Aorta (tissue), 5 donors: ENCODE results near the gene FPGS. TPM values are rescaled to one million over a fixed set of nuclear protein-coding genes. Genes with fewer than 3 reads are reported as not detected.
A peak's percentile ranks its signal among the peaks of the same experiment; 100 is the strongest.

Experiments used
- ATAC-seq: fragments of 200-7000 bp; cut with Tn5 transposase; one replicate; pipeline ENCODE4 v1.9.1; 2022; ENCODE audit warnings: moderate library complexity; ENCODE audit not compliant: low FRiP score
- DNase-seq, 2 donors: peaks; one replicate each; pipeline ENCODE4 v3.0.0-alpha.2; 2020
- H3K27ac ChIP-seq, 2 donors: one replicate each; pipeline ENCODE4 v1.5.1; 2013; ENCODE audit warnings: low read length in 2 of 2, mild to moderate bottlenecking in 2 of 2, moderate library complexity in 2 of 2, control low read depth in 1 of 2, inconsistent platforms in 1 of 2, low read depth in 1 of 2
- H3K27me3 ChIP-seq, 2 donors: one replicate each; pipeline ENCODE4 v1.6.1; 2013; ENCODE audit warnings: control low read depth in 1 of 2, low read length in 1 of 2, mild to moderate bottlenecking in 1 of 2, moderate library complexity in 1 of 2; ENCODE audit not compliant: insufficient read depth in 2 of 2, control insufficient read depth in 1 of 2
- H3K36me3 ChIP-seq, 2 donors: one replicate each; pipeline ENCODE4 v1.6.1; 2013; ENCODE audit warnings: control low read depth in 1 of 2, low read length in 1 of 2, mild to moderate bottlenecking in 1 of 2; ENCODE audit not compliant: insufficient read depth in 2 of 2, control insufficient read depth in 1 of 2
- H3K4me1 ChIP-seq, 2 donors: one replicate each; pipeline ENCODE4 v1.6.1; 2013; ENCODE audit warnings: low read length in 2 of 2, control low read depth in 1 of 2, mild to moderate bottlenecking in 1 of 2, moderate library complexity in 1 of 2; ENCODE audit not compliant: insufficient read depth in 2 of 2, control insufficient read depth in 1 of 2
- H3K4me3 ChIP-seq, 2 donors: one replicate each; pipeline ENCODE4 v1.5.1; 2013; ENCODE audit warnings: low read length in 2 of 2, control low read depth in 1 of 2, mild to moderate bottlenecking in 1 of 2
- H3K9me3 ChIP-seq: one replicate; pipeline ENCODE4 v1.6.1; 2013; ENCODE audit warnings: mild to moderate bottlenecking, low read length; ENCODE audit not compliant: control insufficient read depth
- WGBS, 2 donors: extraction: QIAGEN DNeasy Blood & Tissue Kit; methylation state at CpG; one replicate each; pipeline ENCODE4 v1.1.7; 2013; 5-methylcytosine and 5-hydroxymethylcytosine counted together
- intact Hi-C, 2 donors: fragments of 100-400 bp; cut with DNase I; formaldehyde crosslinking; loops; one replicate each; pipeline versions ENCODE4 v1.14.2 to v1.15.0; 2022
- polyA plus RNA-seq, 2 donors: library from polyadenylated mRNA; stranded (reverse); fragments of 200-250 nt; gene quantifications; one replicate each; pipeline ENCODE4 v1.2.3, GENCODE V29; 2013
- total RNA-seq, 2 donors: library from RNA; stranded (reverse); fragmentation: NEBNext Ultra II Directional; extraction: Animal tissue kit (Norgen Biotek cat#: 25700); gene quantifications; one replicate each; pipeline ENCODE4 v1.2.1, GENCODE V29; 2021
- donor health status: healthy with polysubstance abuse.
- donor health status: Bipolar disorder and iron deficiency.
- donor health status: DM: no; HTN: no; CAD: no.
- donor health status: DM: no; HTN: no; CAD: no.
- donor health status: DM: yes; HTN: yes; CAD: no.

FPGS gene
- total and polyA plus RNA-seq, 4 donors = 15.2 to 116 (median 69.8) TPM

DNA sequence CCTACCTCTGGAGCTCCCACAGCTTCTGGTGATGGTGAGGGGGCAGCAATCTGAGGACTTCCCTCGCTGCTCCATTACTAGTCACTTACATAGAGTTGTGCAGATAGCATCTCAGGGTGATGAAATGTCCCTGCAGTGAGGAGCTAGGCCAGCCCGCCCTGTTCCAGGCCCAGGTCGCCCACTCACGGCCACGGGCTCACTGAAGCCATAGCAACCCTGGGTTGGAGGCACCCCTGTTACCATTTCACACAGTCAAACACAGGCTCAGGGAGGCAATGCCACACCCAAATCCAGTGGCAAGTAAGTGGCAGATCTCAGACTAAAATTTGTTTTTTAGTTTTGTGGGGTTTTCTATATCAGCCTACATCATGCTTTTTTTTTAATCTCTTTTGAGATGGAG is 43.8 kb upstream of the FPGS start:
- no peaks in the 10 kb centered on the region for H3K36me3 ChIP-seq
- no peaks in the 10 kb centered on the region for H3K4me1 ChIP-seq
- intact Hi-C loops = no loop called here
- no peaks in the 10 kb centered on the region for H3K9me3 ChIP-seq
- no peaks in the 10 kb centered on the region for H3K27me3 ChIP-seq
- no peak overlapping the region for H3K27ac ChIP-seq
- WGBS, 2 donors = 83 to 85% methylated on average over 5 of the region's 5 CpGs
- DNase-seq (no peak), ATAC-seq (no peak)
- no peak overlapping the region for H3K4me3 ChIP-seq

DNA sequence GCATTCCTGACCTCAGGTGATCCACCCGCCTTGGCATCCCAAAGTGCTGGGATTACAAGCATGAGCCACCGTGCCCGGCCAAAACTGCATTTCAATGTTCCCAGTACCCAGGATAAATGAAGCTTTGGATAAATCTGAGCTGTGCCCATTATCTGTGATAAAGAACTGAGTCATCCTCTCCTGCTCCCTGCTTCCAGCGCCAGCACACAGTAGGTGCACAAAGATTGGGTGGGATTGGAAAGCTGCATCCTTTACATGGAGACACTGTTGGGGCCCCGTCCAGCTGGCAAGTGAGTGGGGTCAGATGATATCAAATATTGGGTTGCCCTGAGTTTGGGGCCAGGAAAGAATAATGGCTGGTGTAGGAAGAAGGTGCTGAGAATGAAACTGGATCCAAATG is 41.6 kb upstream of the FPGS start:
- Histone ChIP-seq H3K27ac (no peak overlapping the region), H3K27me3 (no peaks in the 10 kb centered on the region), H3K9me3 (no peaks in the 10 kb centered on the region), H3K4me1 (no peaks in the 10 kb centered on the region), H3K36me3 (no peaks in the 10 kb centered on the region), H3K4me3 (no peak overlapping the region)
- ATAC-seq (no peak), DNase-seq (no peak)
- intact Hi-C loops = no loop called here
- WGBS, 2 donors = 87 to 89% methylated on average over 5 of the region's 5 CpGs

DNA sequence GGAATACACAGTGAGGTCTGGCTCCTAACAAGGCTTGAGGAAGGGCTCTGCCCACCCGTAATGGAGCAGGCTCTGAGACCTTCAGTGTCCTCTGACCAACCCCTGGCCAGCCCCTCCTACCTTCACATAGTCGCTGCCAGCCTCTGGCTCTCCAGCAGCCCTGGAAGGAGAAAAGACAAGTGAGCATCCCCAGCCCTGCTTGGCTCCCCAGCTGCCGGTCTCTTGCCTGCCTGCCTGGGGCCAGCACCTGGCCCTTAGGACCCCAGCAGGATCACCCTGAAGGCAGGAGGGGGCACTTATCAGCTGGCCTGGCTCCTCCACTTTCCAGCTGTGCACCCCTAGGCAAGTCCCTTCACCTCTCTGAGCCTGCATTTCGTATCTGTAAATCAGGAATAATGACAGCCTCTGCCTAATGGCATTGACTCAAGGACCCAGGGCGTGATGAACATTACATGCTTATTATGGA is 41.2 kb upstream of the FPGS start:
- ATAC-seq = peak; percentile 8

DNA sequence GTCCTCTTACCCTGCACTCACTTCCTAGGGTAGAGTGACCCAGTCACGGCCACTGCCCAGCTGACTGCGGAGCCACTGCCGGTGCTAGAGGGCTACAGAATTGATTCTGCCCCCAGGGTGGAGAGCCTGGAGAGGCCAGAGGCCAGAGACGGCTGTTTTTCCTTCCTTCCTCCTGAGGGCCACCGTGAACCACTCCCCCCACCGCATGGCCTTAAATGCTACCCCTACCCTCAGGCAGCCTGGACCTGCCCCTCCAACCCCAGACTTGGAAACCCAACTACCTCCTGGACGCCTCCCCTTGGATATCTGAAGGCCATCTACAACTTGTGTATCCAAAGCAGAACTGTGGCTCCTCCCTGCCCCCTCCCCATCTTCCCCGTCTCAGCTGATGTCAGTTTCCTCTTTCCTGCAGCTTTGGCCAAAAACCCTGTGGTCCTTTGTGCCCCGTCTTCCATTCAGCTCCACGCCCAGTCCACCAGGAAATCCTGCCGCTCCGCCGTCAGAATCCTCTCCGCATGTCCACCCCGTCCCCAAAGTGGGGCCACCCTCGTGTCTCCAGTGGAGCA is 40.5 kb upstream of the FPGS start:
- ATAC-seq = peak; percentile 57
- H3K9me3 ChIP-seq = no peaks in the 10 kb centered on the region
- DNase-seq = peak; percentile 76 to 80
- WGBS, 2 donors = 58 to 62% methylated on average over 16 of the region's 16 CpGs
- no peaks in the 10 kb centered on the region for H3K36me3 ChIP-seq
- no peaks in the 10 kb centered on the region for H3K4me1 ChIP-seq
- no peak overlapping the region for H3K4me3 ChIP-seq
- intact Hi-C loops = no loop called here
- no peak overlapping the region for H3K27ac ChIP-seq
- H3K27me3 ChIP-seq = no peaks in the 10 kb centered on the region

More for the DNA sequence above, 41.2 kb upstream of the FPGS start:
- no peak for DNase-seq
- WGBS, 2 donors = 67 to 73% methylated on average over 5 of the region's 5 CpGs
- intact Hi-C loops = no loop called here
- H3K4me3 ChIP-seq = no peak overlapping the region
- H3K4me1 ChIP-seq = no peaks in the 10 kb centered on the region
- no peaks in the 10 kb centered on the region for H3K27me3 ChIP-seq
- no peaks in the 10 kb centered on the region for H3K9me3 ChIP-seq
- no peaks in the 10 kb centered on the region for H3K36me3 ChIP-seq
- H3K27ac ChIP-seq = no peak overlapping the region

DNA sequence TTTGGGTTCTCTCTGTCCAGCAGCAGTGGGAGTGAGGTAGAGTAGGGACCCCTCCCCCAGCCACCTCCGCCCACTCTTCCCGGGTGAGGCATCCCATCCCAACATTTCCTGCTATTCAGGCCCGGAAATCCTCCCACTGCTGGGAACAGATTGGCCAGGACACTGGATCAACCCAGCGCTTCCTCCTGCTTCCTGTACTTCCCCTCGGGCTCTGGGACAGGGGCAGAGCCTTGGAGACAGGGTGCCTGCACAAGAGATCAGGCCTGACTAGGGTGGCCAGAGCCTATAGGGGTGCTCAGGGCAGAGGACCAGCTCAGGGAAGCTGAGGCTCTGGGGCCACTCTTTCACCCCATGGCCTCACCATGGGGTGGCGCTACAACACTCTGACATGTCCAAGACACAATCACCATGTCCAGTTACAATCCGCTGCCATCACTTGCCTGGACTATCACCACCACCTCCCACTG is 38.7 kb upstream of the FPGS start:
- WGBS, 2 donors = 59 to 64% methylated on average over 7 of the region's 7 CpGs
- H3K4me1 ChIP-seq = no peaks in the 10 kb centered on the region
- no peak overlapping the region for H3K4me3 ChIP-seq
- DNase-seq (peak in 1 of 2 donors; percentile 80), ATAC-seq (peak; percentile 49)
- H3K9me3 ChIP-seq = no peaks in the 10 kb centered on the region
- intact Hi-C loops = no loop called here
- no peaks in the 10 kb centered on the region for H3K36me3 ChIP-seq
- H3K27ac ChIP-seq = no peak overlapping the region
- no peaks in the 10 kb centered on the region for H3K27me3 ChIP-seq

DNA sequence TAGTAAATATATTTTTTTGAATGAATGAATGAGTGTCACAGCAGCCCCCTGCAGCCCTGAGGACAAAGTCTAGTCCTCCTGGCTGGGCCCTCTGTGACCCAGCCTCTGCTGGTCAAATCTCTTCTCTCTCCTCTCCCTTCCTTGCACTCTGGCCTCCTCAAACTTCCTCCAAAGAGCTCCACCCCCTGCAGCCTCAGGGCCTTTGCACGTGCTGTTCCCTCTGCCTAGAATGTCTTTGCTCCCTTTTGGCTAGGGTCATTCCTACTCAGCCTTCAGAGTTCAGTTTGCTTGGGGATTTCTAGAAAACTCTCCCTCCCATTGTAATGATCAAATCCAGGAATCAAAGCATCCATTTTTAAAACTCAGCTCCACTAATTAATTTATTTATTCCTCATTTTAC is 37.3 kb upstream of the FPGS start:
- intact Hi-C loops = no loop called here
- ATAC-seq = no peak
- H3K4me3 ChIP-seq = no peak overlapping the region
- no peaks in the 10 kb centered on the region for H3K27me3 ChIP-seq
- no peaks in the 10 kb centered on the region for H3K9me3 ChIP-seq
- H3K36me3 ChIP-seq = no peaks in the 10 kb centered on the region
- 92 to 96% methylated on average over 1 of the region's 1 CpG for WGBS, 2 donors
- H3K4me1 ChIP-seq = no peaks in the 10 kb centered on the region
- H3K27ac ChIP-seq = no peak overlapping the region
- DNase-seq = no peak

DNA sequence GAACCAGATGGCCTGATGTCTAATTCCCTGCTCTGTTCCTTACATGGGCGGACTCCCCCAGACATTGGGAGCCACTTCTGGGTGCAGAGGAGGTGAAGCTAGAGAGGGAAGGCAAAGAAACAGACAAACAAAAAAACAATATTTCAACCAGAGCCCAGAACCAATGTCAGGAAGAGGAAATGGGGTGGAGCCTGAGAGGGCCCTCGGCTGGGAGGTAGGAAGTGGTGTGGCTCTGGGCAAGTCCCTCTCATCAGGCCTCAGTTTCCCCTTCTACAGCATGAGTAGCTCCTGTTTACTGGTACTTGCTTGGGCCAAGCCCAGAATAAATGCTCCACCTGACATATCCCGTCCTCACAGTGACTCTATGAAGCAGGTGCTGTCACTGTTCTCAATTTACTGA is 35.3 kb upstream of the FPGS start:
- no peak overlapping the region for H3K27ac ChIP-seq
- DNase-seq (no peak), ATAC-seq (no peak)
- H3K27me3 ChIP-seq = no peaks in the 10 kb centered on the region
- no peaks in the 10 kb centered on the region for H3K9me3 ChIP-seq
- WGBS, 2 donors = 82 to 83% methylated on average over 3 of the region's 3 CpGs
- intact Hi-C loops = no loop called here
- no peaks in the 10 kb centered on the region for H3K36me3 ChIP-seq
- H3K4me1 ChIP-seq = no peaks in the 10 kb centered on the region
- H3K4me3 ChIP-seq = no peak overlapping the region

DNA sequence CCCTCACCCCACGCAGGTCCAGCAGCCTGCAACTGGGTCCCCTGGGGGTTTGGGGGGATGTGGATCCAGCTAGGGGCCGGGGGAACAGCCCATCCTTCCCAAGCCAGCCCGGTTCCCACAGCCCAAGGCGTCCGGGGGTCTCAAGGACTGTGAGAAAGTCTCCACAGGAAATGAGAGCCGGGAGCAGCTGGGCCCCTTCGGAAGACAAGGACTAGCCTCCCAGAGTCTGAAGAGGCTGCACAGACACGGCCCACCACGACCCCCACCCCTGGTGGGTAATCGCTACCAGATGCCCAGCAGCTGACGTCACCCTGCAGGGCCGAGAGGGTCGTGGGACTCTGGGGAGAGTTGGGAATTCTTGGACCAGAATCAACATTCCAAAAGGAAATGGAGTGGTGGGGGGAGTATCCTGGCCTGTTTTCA is 34.8 kb upstream of the FPGS start:
- Histone ChIP-seq H3K9me3 (no peaks in the 10 kb centered on the region), H3K27ac (no peak overlapping the region), H3K27me3 (no peaks in the 10 kb centered on the region), H3K4me1 (no peaks in the 10 kb centered on the region), H3K4me3 (no peak overlapping the region), H3K36me3 (no peaks in the 10 kb centered on the region)
- no peak for ATAC-seq
- no peak for DNase-seq
- intact Hi-C loops = no loop called here
- WGBS, 2 donors = 39 to 42% methylated on average over 13 of the region's 13 CpGs

GRCh38 chr9:127768698-127769097 is 34.0 kb upstream of the FPGS start:
- Histone ChIP-seq H3K9me3 (no peaks in the 10 kb centered on the region), H3K36me3 (no peaks in the 10 kb centered on the region), H3K4me1 (no peaks in the 10 kb centered on the region), H3K27me3 (no peaks in the 10 kb centered on the region), H3K27ac (no peak overlapping the region), H3K4me3 (no peak overlapping the region)
- ATAC-seq (no peak), DNase-seq (no peak)
- 85 to 88% methylated on average over 8 of the region's 8 CpGs for WGBS, 2 donors
- intact Hi-C loops = no loop called here
